NCI-H446 (cell line): Measurements from ENCODE around the gene DUSP9.
"Not testable (repeated sequence)": the region's sequence is repeated elsewhere in the genome, so short reads cannot be mapped to it uniquely, and the experiment has no call there.

Source experiments
- DNase-seq, 2 experiments: peaks; one replicate each; lab custom pipeline; 2025; lab: John Stamatoyannopoulos, UW

DUSP9 gene, protein sequence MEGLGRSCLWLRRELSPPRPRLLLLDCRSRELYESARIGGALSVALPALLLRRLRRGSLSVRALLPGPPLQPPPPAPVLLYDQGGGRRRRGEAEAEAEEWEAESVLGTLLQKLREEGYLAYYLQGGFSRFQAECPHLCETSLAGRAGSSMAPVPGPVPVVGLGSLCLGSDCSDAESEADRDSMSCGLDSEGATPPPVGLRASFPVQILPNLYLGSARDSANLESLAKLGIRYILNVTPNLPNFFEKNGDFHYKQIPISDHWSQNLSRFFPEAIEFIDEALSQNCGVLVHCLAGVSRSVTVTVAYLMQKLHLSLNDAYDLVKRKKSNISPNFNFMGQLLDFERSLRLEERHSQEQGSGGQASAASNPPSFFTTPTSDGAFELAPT

DNA sequence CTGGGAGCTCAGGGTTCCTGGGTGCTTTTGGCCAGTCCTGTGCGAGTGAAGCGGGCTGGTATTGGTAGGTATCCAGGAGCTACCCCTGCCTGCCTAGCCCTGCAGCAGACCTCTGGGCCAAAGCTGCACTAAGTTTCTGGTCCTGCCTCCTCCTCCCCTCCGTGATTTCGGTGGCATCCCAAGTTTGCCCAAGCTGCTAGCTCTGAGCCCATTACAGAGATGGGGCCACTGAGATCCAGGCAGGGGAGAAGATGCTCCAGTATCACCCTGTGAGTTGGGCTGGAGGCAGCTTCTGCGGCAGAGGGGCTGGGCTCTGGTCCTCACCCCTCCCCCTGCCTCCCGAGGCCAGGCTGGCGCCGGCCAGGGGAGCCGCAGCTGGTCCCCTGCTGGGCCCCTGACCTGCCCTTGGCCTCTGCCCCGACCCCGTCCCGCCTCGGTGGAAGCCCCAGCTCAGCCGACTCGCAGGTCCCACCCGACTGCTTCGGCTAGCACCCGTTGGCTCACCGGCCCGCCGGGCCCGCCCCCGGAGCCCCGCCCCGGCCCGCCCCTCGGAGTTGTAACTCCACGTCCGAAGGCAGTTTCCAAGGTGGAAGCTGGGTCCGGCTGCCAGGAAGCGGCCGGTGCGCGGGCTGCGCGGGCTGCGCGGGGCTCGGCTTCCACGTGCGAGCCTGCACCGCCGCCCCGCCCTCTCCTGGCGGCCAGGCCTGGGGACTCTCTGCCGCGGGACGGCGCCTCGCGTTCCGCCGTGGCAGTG lies at the start of gene DUSP9:
Gene DUSP9 (plus strand): TSS at position 584 of the 754 bp plus-strand sequence. CDS start 751 bp downstream, outside the sequence.
- peak in 1 of 2 experiments; percentile 33 for DNase-seq

DNA sequence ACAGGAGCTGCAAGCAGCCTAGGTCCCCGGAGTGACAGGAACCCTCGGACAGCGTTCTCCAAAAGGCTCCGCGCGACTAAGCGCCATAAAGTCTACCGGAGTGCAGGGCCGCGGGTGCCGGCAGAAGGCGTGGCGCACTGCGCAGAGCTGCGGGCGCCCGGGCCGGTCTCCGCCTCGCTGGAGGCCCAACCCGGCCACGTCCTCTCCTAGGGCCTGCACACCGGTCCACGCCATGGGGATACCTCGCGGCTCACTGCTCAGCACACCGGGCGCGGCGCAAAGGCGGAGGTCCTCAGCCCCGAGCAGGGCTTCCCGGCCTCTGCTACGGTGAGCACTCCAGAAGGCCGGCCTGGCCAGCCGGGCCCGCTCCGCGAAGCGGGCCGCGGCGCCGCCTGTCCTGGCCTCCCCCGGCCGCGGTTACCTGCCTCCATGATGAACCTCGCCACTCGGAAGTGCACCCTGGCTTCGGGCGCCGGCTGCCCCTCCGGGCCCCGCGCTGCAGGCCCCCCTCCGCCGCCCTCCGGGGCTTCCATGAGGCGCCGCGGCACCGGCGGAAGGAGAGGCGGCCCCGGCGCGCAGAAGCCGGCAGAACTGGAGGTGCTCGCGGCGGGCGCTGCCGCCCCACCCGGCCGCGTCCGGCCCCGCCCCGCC lies 48.3 kb upstream of the DUSP9 start, which contains the start of gene CCNQ:
Gene CCNQ (minus strand): TSS at position 599 of the 651 bp plus-strand sequence. CDS start 66 bp downstream, at position 533.
- DNase-seq = peak in 1 of 2 experiments; percentile 9

DNA sequence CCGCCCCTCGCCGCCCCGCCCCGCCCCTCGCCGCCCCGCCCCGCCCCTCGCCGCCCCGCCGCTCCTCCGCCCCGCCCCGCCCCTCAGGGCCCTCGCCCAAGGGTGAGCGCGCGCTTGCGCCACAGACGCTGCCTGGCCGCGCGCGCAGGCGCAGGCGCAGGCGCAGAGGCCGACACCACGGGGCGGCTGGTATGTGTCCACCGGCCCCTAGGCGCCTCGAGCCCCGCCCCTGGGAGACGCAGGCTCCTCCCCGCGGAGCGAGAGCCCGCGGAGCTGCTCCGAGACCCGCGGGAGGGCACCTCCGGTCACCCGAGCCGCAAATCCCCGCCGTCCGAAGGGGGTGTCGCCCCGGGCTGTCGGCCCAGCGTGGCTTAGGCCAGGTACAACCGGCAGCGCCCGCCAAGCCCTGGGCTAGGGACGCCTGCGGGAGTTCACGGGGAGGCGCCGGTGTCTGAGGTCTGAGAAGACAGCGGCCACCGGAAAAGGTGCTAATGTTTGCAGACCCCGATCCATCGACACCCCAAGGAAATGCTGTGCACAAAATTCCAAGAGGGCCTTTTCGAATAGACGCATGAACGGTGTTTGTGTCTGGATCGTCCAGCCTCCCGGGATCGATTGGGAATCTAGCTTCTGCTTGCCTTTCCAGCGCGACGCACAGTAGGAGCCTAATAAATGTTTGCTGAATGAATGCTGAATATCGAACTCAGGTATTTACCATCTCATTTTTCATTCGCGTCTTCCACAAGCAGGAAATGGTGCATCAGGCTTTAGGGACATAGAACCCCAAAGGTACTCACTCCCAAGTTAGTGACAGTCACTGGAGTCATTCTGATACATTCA lies 47.6 kb upstream of the DUSP9 start:
- peak; percentile 29 to 90 for DNase-seq

DNA sequence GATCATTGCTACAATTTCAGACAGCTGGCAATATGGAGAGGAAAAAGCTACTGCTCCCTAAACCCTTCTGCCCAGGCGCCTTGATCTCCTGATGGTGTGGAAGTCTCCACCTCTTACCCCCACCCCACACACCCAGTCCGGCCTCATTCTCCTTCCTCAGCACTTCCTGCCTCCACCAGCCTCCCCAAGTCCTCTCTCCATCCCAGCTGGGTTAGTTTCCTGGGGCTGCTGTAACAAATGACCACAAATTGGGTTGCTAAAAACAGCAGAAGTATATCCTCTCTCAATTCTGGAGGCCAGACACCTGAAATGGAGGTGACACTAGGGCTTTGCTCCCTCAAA lies 47.0 kb upstream of the DUSP9 start:
- DNase-seq = no peak

DNA sequence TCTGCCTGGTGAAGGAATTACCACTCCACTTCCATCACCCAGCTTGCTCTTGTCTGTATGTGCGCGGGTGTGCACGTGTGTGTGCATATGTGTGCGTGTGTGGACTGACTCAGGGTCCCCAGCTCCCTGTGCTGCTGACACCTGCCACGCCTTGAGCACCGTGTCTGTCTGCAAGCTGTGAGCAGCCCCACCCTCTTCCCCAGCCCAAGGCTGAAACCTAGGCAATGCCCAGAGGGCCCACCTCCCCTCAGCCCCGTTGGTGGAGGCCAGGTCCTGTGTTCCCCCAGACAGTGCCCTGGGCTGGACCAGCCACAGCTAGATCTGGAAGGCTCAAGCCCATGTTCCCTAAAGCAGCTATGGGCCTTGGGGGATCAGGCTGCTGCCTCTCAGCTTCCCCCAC lies 46.1 kb upstream of the DUSP9 start:
- no peak for DNase-seq

DNA sequence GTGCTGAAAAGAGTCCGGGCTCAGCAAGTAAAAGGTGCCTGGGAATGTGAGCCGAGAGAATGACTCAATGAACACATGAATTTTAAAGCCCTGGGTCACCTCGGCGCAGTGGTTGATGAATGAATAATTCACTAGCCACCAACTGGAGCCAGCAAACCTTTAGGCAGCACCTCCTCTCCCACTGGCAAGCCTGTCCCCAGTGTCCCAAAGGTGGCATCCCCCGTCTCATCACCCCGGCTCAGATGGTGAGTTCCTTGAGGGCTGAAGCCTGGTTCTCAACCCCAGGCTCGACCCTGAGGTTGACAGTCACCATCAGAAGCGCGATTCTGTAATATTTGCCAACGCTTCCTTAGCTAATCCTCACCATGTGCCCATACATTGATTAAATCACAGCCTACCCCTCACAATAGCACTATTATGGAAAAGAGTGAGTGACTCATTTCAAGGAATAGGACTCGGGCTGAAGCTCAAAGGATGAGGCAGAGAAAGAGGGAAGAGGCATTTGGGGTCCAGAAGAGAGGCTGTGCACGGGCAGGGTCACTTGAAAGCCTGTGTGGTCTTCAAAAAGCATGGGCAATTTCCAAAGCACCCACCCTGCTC lies 45.4 kb upstream of the DUSP9 start:
- no peak for DNase-seq

DNA sequence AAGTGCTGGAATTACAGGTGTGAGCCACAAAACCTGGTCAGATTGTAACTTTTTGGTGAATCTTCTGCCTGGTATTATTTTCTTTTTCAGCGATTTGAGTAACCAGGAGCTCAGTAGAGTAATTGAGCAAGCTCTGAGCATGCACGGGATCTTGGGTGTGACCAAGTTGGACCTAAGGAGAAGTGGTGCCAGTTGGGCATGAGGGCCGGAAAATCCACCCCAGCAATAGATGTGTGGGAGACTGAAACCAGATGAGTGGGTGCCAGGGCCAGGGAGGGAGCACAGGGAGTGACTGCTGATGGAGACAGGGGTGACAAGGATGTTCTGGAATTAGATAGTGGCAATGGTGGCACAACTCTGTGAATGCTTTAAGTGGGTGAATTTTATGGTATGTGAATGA lies 44.4 kb upstream of the DUSP9 start:
- DNase-seq = no peak

DNA sequence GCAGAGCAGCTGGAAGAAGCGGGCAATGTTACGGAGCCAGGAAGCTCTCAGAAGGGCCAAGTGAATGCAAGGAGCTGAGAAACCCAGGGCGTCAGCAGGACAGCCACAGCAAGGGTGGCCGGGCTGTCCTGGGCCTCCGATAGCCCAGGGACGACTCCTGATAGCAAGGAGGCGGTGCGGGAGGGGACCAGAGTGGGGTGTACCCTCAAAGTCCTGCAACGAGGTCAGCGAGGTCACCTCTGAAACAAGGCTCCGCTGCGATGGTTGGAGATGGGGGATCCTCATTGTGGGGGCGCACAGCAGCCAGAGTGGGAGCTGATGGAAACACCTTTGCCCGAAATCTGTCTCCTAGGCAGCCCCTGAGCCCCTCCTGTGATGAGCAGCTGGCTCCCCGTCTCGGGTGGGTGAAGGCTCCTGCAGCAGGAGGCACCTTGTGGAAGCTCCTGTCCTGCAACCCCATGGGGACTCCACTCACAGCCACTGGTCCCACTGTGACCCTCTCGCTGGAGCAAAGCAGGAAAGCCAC lies 43.8 kb upstream of the DUSP9 start:
- no peak for DNase-seq

DNA sequence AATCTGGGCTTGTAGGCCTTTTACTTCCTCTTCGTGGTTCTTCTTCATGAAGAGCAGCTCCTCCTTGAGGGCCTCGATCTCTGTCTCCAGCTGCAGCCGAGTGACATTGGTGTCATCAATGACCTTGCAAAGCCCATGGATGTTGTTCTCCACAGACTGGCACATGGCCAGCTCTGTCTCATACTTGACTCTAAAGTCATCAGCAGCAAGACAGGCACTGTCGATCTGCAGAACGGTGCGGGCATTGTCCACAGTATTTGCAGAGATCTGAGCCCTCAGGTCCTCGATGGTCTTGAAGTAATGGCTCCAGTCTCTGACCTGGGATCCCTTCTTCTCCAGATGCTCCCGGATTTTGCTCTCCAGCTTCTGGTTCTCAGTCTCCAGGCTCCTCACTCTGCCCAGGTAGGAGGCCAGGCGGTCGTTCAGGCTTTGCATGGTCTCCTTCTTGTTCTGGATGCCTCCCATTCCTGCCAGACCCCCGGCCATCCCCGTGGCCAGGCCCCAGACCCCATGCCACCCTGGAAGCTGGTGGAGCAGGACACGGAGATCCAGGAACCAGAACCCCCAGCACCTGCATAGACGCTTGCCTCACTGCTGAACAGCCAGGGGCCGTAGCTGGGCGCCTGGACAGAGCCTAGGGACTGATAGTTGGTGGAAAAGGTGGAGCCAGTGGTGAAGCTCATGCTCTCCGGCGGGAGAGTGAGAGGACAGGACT lies 42.2 kb upstream of the DUSP9 start:
- not testable (repeated sequence) for DNase-seq

DNA sequence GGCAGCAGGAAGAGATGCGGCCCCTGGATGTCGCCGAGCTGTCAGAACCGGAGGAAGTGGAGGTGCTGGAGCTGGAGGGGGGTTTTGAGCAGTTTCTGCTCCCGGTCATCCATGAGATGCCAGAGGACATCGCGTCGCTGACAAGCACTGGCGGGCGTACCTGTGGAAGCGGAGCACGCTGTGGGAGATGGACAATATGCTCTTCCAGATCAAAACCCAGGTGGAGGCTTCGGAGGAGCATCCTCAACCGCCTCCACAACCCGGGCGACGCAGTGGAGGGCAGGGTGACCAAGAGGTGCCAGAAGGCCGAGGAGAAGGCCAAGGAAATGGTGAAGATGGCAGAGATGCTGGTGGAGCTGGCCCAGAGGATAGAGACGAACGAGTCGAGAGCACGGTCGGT lies 40.5 kb upstream of the DUSP9 start:
- no peak for DNase-seq

DNA sequence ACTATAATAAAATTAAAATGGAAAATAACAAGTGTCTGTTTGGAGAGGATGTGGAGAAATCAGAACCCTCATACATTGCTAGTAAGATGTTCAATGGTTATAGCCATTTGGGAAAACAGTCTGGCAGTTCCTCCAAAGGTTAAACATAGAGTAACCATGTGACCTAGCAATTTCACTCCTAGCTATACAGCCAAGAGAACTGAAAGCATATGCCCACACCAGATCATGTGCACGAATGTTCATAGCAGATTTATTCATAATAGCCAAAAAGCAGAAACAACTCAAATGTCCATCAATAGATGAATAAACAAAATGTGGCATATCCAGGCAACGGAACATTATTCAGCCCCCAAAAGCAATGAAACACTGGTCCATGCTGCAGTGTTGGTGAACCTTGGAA lies 38.6 kb upstream of the DUSP9 start:
- DNase-seq = no peak

DNA sequence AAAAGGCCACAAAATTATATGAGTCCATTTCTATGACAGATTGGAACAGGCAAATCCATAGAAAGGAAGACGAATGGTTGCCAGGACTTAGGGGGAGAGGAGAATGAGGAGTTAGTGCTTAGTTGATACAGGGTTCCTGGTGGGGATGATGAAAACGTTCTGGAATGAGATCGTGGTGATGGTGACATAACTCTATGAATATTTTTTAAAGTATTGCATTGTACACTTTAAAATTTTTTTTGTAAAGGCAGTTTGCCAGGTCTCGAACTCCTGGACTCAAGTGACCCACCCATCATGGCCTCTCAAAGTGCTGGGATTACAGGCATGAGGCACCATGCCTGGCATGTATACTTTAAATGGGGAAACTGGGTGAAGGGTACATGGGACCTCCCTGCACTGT lies 38.2 kb upstream of the DUSP9 start:
- no peak for DNase-seq

DNA sequence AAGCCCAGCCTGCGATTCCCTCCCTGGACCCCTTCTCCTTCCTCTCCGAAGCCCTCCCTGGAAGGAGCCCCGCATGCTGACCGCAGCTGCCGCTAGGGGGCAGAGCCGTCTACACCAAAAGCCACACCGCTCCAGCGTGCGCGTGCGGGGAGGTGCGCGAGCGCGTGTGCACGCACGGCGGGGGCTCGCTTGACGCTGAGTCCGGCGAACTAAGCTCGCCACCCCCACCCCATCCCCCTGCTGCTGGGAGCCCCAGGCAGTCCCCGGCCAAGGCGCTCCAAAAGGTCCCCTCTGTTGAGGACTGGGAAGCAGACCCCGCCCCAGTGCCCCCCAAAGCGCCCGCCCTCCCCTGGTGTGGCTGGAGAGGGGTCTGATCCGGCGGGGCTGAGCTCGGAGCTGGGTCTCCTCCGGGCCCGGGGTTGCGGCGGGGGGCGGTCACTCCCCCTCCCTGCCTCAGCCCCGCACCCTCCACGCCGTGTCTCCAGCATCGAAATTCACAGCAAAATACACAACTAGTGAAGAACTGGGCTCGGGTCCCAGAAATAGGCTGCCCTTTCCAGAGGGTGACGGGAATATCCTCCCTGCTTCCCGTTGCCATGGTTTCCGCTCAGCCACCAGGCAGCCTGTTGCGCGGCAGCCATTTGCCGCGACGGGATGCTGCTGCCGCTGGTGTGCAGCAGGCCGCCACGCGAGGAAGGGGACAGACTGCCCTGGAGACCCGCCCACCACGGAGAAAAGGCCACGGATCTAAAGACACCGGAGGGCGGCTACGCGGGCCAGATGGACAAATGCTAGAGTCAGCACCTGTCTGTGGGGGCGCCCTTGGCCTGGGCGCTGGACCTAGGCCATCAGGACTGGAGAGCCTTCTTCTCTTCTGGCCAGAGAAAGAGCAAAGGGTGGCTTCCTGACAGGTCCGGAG lies 36.8 kb upstream of the DUSP9 start:
- peak; percentile 29 to 83 for DNase-seq

DNA sequence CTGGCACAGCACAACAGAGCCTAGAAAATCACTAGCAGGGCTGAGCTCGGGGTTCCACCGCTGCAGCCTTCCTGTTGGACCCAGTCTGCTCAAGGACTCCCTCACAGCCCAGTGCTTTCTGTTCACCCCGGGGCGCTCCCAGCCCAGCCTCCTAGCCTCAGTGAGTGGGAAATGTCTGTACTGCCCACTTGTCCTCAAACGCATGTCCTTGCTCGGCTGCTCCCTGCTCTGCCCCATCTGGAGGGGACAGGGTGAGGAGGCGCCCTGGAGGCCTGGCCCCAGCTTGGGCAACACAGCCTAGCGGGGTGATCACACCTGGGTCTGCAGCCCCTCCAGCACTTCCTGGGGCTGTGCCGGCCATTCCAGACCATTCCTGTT lies 36.2 kb upstream of the DUSP9 start:
- DNase-seq = no peak

DNA sequence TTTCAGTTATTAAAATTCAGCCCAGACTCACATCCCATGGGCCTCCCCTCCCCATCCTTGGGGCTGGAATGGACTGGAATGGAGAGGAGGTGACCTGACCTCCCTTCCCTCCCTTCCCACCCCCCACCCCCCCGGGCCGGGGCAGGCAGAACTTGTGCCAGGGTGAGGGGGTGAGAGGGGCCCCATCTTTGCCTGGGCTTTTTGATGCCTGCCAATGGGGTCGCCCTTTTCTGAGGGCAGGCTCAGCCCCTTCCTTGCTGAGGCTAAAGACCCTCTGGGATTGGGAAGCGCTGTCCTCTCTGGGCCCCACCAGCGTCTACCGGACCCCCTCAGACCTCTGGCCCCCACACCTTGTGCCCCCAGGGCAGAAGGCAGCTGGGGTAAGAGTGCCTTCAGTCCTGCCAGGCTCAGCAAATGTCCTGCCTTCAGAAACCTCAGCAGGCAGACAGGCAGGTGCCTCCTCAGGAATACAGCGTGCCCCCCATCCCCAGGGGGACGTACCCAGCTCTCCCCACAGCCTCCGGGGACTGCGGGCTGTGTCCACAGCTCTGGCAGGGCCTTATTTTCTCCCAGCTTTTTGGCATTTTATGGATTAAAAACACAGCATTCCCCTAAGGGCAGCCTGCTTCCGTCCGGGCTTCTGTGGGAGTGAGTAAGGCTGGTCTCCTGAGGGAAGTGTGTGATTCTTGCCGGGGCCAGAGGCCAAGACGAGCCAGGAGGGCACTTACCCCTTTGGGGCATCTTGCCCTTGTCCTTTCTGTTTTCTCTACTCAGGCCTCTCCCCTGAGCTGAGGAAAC lies 35.5 kb upstream of the DUSP9 start:
- no peak for DNase-seq

DNA sequence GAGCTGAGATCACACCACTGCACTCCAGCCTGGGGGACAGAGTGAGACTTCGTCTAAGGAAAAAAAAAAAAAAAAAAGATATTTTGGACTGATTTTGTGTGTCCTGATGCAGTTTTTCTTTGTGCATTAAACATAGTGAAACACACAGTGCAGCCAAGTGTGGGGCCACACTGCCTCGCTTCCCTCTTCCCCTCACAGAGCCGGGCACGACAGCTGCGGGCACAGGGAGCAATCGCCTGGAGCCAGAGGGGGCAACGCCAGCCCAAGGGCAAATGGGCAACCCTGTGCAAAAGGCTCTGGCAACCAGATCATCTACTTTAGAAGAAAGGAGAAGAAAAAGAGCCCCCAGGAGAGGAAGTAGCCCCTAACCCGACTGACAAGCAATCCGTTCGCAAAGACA lies 34.6 kb upstream of the DUSP9 start:
- DNase-seq = no peak

DNA sequence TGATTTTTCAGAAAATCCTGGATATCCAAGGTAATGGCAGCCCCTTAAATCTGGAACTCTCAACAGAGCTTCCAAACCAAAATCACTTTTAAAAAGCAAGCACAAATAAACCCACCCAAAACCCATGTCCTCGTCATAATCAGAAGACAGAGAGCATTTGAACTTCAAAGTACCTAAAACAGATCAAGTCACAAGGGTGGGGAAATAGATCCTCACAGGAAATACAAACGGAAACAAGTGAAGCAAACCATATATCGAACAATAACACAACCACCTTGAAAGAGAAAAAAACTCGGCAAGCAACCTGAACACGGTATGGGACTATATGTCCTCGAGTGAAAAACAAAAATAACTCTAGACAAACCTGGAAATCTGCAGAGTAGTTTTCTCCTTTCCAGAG lies 32.2 kb upstream of the DUSP9 start:
- no peak for DNase-seq

DNA sequence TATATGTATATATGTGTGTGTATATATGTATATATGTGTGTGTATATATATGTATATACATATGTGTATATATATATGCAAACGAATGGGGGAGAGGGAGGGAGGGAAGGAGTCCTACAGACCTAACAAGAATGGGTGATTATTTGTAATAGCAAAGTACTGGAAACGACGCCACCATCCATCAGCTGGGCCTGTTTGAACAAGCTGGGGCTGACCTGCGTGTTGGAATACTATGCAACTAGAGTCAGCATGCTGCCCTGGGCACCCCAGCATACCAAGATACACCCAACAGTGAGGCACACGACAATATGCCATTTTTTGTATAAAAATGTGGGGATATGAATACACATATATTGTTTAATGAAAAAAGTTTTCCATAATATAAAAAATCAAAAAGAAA lies 26.4 kb upstream of the DUSP9 start:
- no peak for DNase-seq
